Measurements from ENCODE around the gene INAFM1.

Gene INAFM1

DNA sequence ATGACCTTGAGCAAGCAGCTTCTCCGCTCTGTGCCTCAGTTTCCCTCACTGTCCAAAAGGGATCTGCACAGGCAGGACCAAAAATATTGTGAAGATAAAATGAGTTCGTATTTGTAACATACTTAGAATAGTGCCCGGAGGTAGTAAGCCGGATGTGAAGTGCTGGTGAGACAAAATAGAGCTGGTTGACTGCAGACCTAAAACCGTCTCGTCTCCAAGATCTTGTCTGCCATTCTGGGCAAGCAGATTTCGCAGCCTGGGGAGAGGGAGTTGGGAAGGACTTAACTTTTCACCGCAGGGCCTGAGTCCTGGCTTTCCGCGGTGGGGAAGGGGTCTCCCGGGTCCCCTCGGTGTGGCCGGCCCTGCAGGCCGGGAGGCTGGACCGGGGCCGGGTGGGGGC lies 35.5 kb upstream of the INAFM1 start:
- Histone ChIP-seq H3K4me2 (ENCODE audit: low read length) (peak overlapping the region; percentile 54), H3K27ac (ENCODE audit: low read depth, low read length) (no peak overlapping the region), H3K9me2 (replicated peaks; ENCODE audit: control insufficient read depth, low read length) (no peaks in the 10 kb centered on the region), H4K20me1 (ENCODE audit: control insufficient read depth, insufficient read depth, low read depth, low read length) (no peaks in the 10 kb centered on the region), H3K9me3 (ENCODE audit: control insufficient read depth, insufficient read depth, low read length) (no peaks in the 10 kb centered on the region), H3K4me3 (ENCODE audit: low read length) (peak overlapping the region; percentile 40; the same call in 1 of the 2 replicates), H3K79me2 (ENCODE audit: control insufficient read depth, low read length) (no peaks in the 10 kb centered on the region), H3K27me3 (ENCODE audit: control insufficient read depth, low read length) (peaks cover 36% of the 10 kb centered on the region), H3K36me3 (ENCODE audit: control insufficient read depth, low read length) (no peaks in the 10 kb centered on the region), H3F3A (ENCODE audit: control insufficient read depth, insufficient read depth) (peaks cover 12% of the 10 kb centered on the region), H3K4me1 (ENCODE audit: control insufficient read depth, low read length) (peaks cover 62% of the 10 kb centered on the region)
- no peak for TF ChIP-seq EZH2phosphoT487 (IDR thresholded peaks at IDR 0.05; ENCODE audit: borderline replicate concordance, low read length)
- TF ChIP-seq, protein P1, sequence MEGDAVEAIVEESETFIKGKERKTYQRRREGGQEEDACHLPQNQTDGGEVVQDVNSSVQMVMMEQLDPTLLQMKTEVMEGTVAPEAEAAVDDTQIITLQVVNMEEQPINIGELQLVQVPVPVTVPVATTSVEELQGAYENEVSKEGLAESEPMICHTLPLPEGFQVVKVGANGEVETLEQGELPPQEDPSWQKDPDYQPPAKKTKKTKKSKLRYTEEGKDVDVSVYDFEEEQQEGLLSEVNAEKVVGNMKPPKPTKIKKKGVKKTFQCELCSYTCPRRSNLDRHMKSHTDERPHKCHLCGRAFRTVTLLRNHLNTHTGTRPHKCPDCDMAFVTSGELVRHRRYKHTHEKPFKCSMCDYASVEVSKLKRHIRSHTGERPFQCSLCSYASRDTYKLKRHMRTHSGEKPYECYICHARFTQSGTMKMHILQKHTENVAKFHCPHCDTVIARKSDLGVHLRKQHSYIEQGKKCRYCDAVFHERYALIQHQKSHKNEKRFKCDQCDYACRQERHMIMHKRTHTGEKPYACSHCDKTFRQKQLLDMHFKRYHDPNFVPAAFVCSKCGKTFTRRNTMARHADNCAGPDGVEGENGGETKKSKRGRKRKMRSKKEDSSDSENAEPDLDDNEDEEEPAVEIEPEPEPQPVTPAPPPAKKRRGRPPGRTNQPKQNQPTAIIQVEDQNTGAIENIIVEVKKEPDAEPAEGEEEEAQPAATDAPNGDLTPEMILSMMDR (IDR thresholded peaks at IDR 0.05; ENCODE audit: low read depth, low read length, poor library complexity, severe bottlenecking): no peak

DNA sequence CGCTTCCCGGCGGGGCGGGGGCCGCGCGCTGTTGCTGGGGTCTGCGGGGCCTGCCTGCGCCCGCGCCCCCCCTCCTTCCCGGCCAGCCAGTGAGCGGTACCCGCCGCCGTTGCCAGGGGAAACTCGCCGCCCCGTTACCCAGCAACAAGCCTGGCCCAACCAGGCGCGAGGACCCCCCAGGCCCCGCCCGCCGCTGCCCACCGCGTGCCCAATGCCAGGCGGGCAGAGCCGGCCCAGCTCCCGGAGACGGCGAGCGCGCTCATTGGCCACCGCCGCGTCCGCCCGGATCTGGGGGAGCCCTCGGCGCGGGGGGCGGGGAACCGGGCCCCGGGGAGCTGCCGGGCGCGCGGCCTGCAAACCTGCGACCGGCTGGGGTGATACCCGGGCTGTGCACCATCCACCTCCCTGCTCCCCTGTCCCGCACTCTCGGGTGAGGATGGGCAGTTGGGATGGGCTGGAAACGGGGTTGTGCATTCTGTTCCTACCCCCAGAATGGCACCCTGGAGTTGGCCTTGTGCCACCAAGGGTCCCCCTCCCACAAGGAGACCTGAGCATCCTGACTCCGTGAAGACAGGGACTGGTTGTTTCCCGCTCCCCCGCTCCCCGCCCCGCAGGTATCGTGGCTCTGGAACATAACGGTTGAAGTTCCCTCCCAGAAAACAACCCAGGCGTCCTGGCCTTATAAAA lies 34.9 kb upstream of the INAFM1 start:
- H3K4me2 ChIP-seq (ENCODE audit: low read length): peak overlapping the region; percentile 54
- H3K4me1 ChIP-seq (ENCODE audit: control insufficient read depth, low read length): peaks cover 66% of the 10 kb centered on the region
- TF ChIP-seq, protein P1 (IDR thresholded peaks at IDR 0.05; ENCODE audit: low read depth, low read length, poor library complexity, severe bottlenecking): no peak
- TF ChIP-seq EZH2phosphoT487 (IDR thresholded peaks at IDR 0.05; ENCODE audit: borderline replicate concordance, low read length): no peak
- no peaks in the 10 kb centered on the region for H3K9me3 ChIP-seq (ENCODE audit: control insufficient read depth, insufficient read depth, low read length)
- H3K4me3 ChIP-seq (ENCODE audit: low read length): peak overlapping the region; percentile 40
- no peaks in the 10 kb centered on the region for H4K20me1 ChIP-seq (ENCODE audit: control insufficient read depth, insufficient read depth, low read depth, low read length)
- peaks cover 36% of the 10 kb centered on the region for H3K27me3 ChIP-seq (ENCODE audit: control insufficient read depth, low read length)
- no peak overlapping the region for H3K27ac ChIP-seq (ENCODE audit: low read depth, low read length)
- no peaks in the 10 kb centered on the region for H3K79me2 ChIP-seq (ENCODE audit: control insufficient read depth, low read length)
- H3F3A ChIP-seq (ENCODE audit: control insufficient read depth, insufficient read depth): peaks cover 12% of the 10 kb centered on the region
- H3K9me2 ChIP-seq (replicated peaks; ENCODE audit: control insufficient read depth, low read length): no peaks in the 10 kb centered on the region
- H3K36me3 ChIP-seq (ENCODE audit: control insufficient read depth, low read length): no peaks in the 10 kb centered on the region

DNA sequence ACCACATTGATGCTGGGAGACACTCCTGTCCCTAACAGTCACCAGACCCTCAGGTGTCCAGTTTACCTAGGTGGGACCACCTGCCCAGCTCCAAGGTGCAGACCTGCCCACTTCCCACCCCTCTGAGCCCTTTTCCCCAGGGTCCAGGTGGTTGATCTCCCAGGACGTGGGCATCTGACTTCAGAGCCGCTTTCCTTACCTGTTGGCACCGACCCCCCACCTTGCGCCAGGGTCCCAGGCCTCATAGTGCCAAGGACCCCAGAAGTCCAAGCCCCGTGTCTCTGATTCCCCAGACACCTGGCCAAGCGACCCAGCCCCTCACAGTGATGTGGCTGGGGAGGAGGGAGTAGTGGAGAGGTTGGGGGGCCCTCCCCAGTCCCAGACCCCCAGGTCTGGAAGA lies 34.1 kb upstream of the INAFM1 start:
- TF ChIP-seq EZH2phosphoT487 (IDR thresholded peaks at IDR 0.05; ENCODE audit: borderline replicate concordance, low read length): no peak
- TF ChIP-seq, protein P1 (IDR thresholded peaks at IDR 0.05; ENCODE audit: low read depth, low read length, poor library complexity, severe bottlenecking): no peak
- Histone ChIP-seq H3K4me1 (ENCODE audit: control insufficient read depth, low read length) (peaks cover 71% of the 10 kb centered on the region), H3K4me3 (ENCODE audit: low read length) (no peak overlapping the region), H3K27me3 (ENCODE audit: control insufficient read depth, low read length) (peaks cover 36% of the 10 kb centered on the region), H3K36me3 (ENCODE audit: control insufficient read depth, low read length) (no peaks in the 10 kb centered on the region), H3K9me2 (replicated peaks; ENCODE audit: control insufficient read depth, low read length) (no peaks in the 10 kb centered on the region), H3K79me2 (ENCODE audit: control insufficient read depth, low read length) (no peaks in the 10 kb centered on the region), H4K20me1 (ENCODE audit: control insufficient read depth, insufficient read depth, low read depth, low read length) (no peaks in the 10 kb centered on the region), H3K9me3 (ENCODE audit: control insufficient read depth, insufficient read depth, low read length) (no peaks in the 10 kb centered on the region), H3F3A (ENCODE audit: control insufficient read depth, insufficient read depth) (peaks cover 12% of the 10 kb centered on the region), H3K27ac (ENCODE audit: low read depth, low read length) (no peak overlapping the region), H3K4me2 (ENCODE audit: low read length) (peak overlapping the region; percentile 54)

Data from DOHH2 (cell line).